ENCODE data around the gene PGLYRP3.
"Not testable (repeated sequence)": the region's sequence is repeated elsewhere in the genome, so short reads cannot be mapped to it uniquely, and the experiment has no call there.

Gene PGLYRP3

GRCh38 chr1:153348511-153349362, 36.0 kb upstream of the PGLYRP3 start, which contains the start of gene PGLYRP4:
TSS of gene PGLYRP4 (minus strand) at chr1:153348841. CDS start at chr1:153347932, 909 bp downstream.
- Histone ChIP-seq H3K4me3 (ENCODE audit: low read depth in 1 of 5, low read length in 5 of 5) (no peak within 1 kb of the TSS), H3K9ac (ENCODE audit: low read length in 5 of 5) (no peak within 1 kb of the TSS), H3K4me1 (ENCODE audit: control insufficient read depth in 5 of 5, insufficient read depth in 5 of 5, low read length in 5 of 5) (no peaks in the 10 kb centered on the region), H3K36me3 (ENCODE audit: control insufficient read depth in 5 of 5, insufficient read depth in 5 of 5, low read length in 5 of 5) (no peaks in the 10 kb centered on the region), H3K27ac (ENCODE audit: low read depth, low read length) (no peak within 1 kb of the TSS), H3K27me3 (ENCODE audit: control insufficient read depth in 5 of 5, insufficient read depth in 4 of 5, low read length in 5 of 5) (peaks cover 15 to 52% (median 28%) of the 10 kb centered on the region in 5 donors), H3K9me3 (ENCODE audit: control insufficient read depth in 5 of 5, low read length in 5 of 5) (no peaks in the 10 kb centered on the region)

DNA sequence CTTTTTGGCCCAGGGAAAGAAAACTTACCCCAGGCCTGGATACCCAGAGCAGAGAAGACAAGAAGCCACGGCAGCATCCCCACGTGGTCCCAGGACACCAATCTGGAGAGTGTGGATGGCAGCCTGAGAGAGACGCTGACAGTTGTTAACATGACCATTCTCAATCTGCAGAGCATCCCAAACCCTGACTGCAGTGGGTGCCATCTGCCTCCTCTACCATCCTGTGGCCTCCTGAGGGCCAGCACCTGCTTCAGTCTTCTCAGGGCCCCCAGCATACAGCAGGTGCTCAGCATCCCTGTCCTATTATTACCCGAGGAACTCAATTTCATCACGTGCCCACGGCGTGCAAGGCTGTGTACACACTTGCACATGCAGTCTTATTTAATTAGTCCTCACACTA, 35.1 kb upstream of the PGLYRP3 start:
- Histone ChIP-seq H3K36me3 (ENCODE audit: control insufficient read depth in 5 of 5, insufficient read depth in 5 of 5, low read length in 5 of 5) (no peaks in the 10 kb centered on the region), H3K27me3 (ENCODE audit: control insufficient read depth in 5 of 5, insufficient read depth in 4 of 5, low read length in 5 of 5) (peaks cover 15 to 52% (median 28%) of the 10 kb centered on the region in 5 donors), H3K4me1 (ENCODE audit: control insufficient read depth in 5 of 5, insufficient read depth in 5 of 5, low read length in 5 of 5) (no peaks in the 10 kb centered on the region), H3K9ac (ENCODE audit: low read length in 5 of 5) (no peak overlapping the region), H3K4me3 (ENCODE audit: low read depth in 1 of 5, low read length in 5 of 5) (no peak overlapping the region), H3K27ac (ENCODE audit: low read depth, low read length) (no peak overlapping the region), H3K9me3 (ENCODE audit: control insufficient read depth in 5 of 5, low read length in 5 of 5) (no peaks in the 10 kb centered on the region)

GRCh38 chr1:153347049-153347448, 34.3 kb upstream of the PGLYRP3 start:
- H3K4me1 ChIP-seq (ENCODE audit: control insufficient read depth in 5 of 5, insufficient read depth in 5 of 5, low read length in 5 of 5); H3K9ac ChIP-seq (ENCODE audit: low read length in 5 of 5); H3K9me3 ChIP-seq (ENCODE audit: control insufficient read depth in 5 of 5, low read length in 5 of 5); H3K27ac ChIP-seq (ENCODE audit: low read depth, low read length); H3K4me3 ChIP-seq (ENCODE audit: low read depth in 1 of 5, low read length in 5 of 5); H3K36me3 ChIP-seq (ENCODE audit: control insufficient read depth in 5 of 5, insufficient read depth in 5 of 5, low read length in 5 of 5): not testable (repeated sequence)
- peaks cover 15 to 52% (median 28%) of the 10 kb centered on the region in 5 donors for H3K27me3 ChIP-seq (ENCODE audit: control insufficient read depth in 5 of 5, insufficient read depth in 4 of 5, low read length in 5 of 5)

DNA sequence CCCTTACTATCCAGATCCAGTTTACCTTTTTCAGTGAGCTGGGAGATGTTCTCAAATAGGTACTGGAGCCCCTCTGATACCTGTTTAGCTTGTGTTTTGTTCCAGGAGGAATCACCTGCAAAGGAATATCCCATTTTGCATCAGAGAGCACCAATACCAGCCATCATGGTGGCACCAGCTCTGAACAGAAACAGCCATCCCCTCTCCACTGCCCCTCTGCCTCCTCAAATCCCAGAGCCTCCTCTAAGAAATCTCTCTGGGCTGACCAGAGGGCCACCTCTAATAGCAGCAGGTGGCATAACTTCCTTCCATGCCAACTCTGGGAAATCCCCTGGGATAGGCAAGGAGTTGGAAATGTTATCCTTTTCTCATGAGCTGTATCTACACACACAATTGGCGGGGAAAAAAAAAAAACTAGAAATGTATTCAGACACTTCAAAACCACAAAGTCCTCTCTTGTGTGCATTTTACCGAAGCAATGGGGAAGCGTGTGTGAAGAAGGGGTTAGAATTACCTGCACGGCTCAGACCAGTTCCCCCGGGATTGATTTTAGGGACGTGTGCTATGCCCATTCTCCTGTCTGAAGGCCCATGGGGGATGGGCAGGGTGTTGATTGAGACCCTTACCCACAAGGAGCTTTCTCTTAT, 33.4 kb upstream of the PGLYRP3 start:
- no peak overlapping the region for H3K9ac ChIP-seq (ENCODE audit: low read length in 5 of 5)
- H3K36me3 ChIP-seq (ENCODE audit: control insufficient read depth in 5 of 5, insufficient read depth in 5 of 5, low read length in 5 of 5), result no peaks in the 10 kb centered on the region
- H3K27ac ChIP-seq (ENCODE audit: low read depth, low read length), result no peak overlapping the region
- no peaks in the 10 kb centered on the region for H3K9me3 ChIP-seq (ENCODE audit: control insufficient read depth in 5 of 5, low read length in 5 of 5)
- H3K4me3 ChIP-seq (ENCODE audit: low read depth in 1 of 5, low read length in 5 of 5), result no peak overlapping the region
- no peaks in the 10 kb centered on the region for H3K4me1 ChIP-seq (ENCODE audit: control insufficient read depth in 5 of 5, insufficient read depth in 5 of 5, low read length in 5 of 5)
- H3K27me3 ChIP-seq (ENCODE audit: control insufficient read depth in 5 of 5, insufficient read depth in 4 of 5, low read length in 5 of 5), result peaks cover 15 to 46% (median 27%) of the 10 kb centered on the region in 5 donors

- no peak overlapping the region for H3K4me3 ChIP-seq (ENCODE audit: low read depth in 1 of 5, low read length in 5 of 5)
- no peak overlapping the region for H3K9ac ChIP-seq (ENCODE audit: low read length in 5 of 5)
- no peaks in the 10 kb centered on the region for H3K4me1 ChIP-seq (ENCODE audit: control insufficient read depth in 5 of 5, insufficient read depth in 5 of 5, low read length in 5 of 5)
- no peaks in the 10 kb centered on the region for H3K36me3 ChIP-seq (ENCODE audit: control insufficient read depth in 5 of 5, insufficient read depth in 5 of 5, low read length in 5 of 5)
- no peak overlapping the region for H3K27ac ChIP-seq (ENCODE audit: low read depth, low read length)
- peaks cover 15 to 46% (median 27%) of the 10 kb centered on the region in 5 donors for H3K27me3 ChIP-seq (ENCODE audit: control insufficient read depth in 5 of 5, insufficient read depth in 4 of 5, low read length in 5 of 5)
- no peaks in the 10 kb centered on the region for H3K9me3 ChIP-seq (ENCODE audit: control insufficient read depth in 5 of 5, low read length in 5 of 5)
Measured at GRCh38 chr1:153345187-153346076, 32.7 kb upstream of the PGLYRP3 start.

- H3K36me3 ChIP-seq (ENCODE audit: control insufficient read depth in 5 of 5, insufficient read depth in 5 of 5, low read length in 5 of 5), result no peaks in the 10 kb centered on the region
- H3K4me3 ChIP-seq (ENCODE audit: low read depth in 1 of 5, low read length in 5 of 5), result no peak overlapping the region
- H3K4me1 ChIP-seq (ENCODE audit: control insufficient read depth in 5 of 5, insufficient read depth in 5 of 5, low read length in 5 of 5), result no peaks in the 10 kb centered on the region
- H3K27me3 ChIP-seq (ENCODE audit: control insufficient read depth in 5 of 5, insufficient read depth in 4 of 5, low read length in 5 of 5), result peaks cover 15 to 41% (median 26%) of the 10 kb centered on the region in 5 donors
- H3K27ac ChIP-seq (ENCODE audit: low read depth, low read length), result no peak overlapping the region
- H3K9me3 ChIP-seq (ENCODE audit: control insufficient read depth in 5 of 5, low read length in 5 of 5), result no peaks in the 10 kb centered on the region
- no peak overlapping the region for H3K9ac ChIP-seq (ENCODE audit: low read length in 5 of 5)
Measured at GRCh38 chr1:153344718-153345025, 31.9 kb upstream of the PGLYRP3 start.

GRCh38 chr1:153343811-153344717, 31.3 kb upstream of the PGLYRP3 start:
- Histone ChIP-seq H3K27ac (ENCODE audit: low read depth, low read length) (no peak overlapping the region), H3K4me1 (ENCODE audit: control insufficient read depth in 5 of 5, insufficient read depth in 5 of 5, low read length in 5 of 5) (no peaks in the 10 kb centered on the region), H3K9ac (ENCODE audit: low read length in 5 of 5) (no peak overlapping the region), H3K36me3 (ENCODE audit: control insufficient read depth in 5 of 5, insufficient read depth in 5 of 5, low read length in 5 of 5) (no peaks in the 10 kb centered on the region), H3K9me3 (ENCODE audit: control insufficient read depth in 5 of 5, low read length in 5 of 5) (no peaks in the 10 kb centered on the region), H3K27me3 (ENCODE audit: control insufficient read depth in 5 of 5, insufficient read depth in 4 of 5, low read length in 5 of 5) (peaks cover 12 to 36% (median 21%) of the 10 kb centered on the region in 5 donors), H3K4me3 (ENCODE audit: low read depth in 1 of 5, low read length in 5 of 5) (no peak overlapping the region)

DNA sequence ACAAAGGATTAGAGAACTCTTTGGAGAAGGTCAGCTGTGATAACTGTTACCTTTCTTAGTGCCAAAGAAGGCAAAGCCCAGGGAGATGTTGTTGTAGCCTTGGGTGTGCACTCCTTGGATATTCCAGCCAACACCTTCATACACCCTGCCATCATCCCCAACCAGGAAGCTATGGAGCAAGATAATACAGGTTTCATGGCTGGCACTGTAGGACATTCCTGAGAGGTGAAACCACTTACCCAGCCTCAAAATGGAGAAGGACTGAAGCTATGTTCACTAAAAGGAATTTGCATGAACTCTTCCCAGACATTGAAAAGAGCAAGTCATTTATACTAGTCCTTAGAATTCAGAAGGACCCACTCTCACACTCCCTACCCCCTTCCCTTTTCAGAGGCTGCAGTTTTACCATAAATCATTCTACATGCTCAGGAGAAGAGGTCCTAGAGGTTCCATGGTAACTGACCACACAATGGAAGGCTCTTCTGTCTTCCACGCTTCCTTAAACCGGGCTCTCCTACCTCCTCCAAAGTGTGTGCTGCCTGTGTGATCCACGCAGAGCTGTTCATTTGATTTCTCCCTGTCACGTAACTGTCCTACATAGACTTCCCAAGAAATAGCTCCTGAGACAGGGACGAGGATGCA, 30.4 kb upstream of the PGLYRP3 start:
- H3K27ac ChIP-seq (ENCODE audit: low read depth, low read length), result no peak overlapping the region
- H3K27me3 ChIP-seq (ENCODE audit: control insufficient read depth in 5 of 5, insufficient read depth in 4 of 5, low read length in 5 of 5), result peaks cover 10 to 27% (median 18%) of the 10 kb centered on the region in 5 donors
- no peak overlapping the region for H3K9ac ChIP-seq (ENCODE audit: low read length in 5 of 5)
- H3K36me3 ChIP-seq (ENCODE audit: control insufficient read depth in 5 of 5, insufficient read depth in 5 of 5, low read length in 5 of 5), result no peaks in the 10 kb centered on the region
- H3K9me3 ChIP-seq (ENCODE audit: control insufficient read depth in 5 of 5, low read length in 5 of 5), result no peaks in the 10 kb centered on the region
- no peak overlapping the region for H3K4me3 ChIP-seq (ENCODE audit: low read depth in 1 of 5, low read length in 5 of 5)
- H3K4me1 ChIP-seq (ENCODE audit: control insufficient read depth in 5 of 5, insufficient read depth in 5 of 5, low read length in 5 of 5), result no peaks in the 10 kb centered on the region

DNA sequence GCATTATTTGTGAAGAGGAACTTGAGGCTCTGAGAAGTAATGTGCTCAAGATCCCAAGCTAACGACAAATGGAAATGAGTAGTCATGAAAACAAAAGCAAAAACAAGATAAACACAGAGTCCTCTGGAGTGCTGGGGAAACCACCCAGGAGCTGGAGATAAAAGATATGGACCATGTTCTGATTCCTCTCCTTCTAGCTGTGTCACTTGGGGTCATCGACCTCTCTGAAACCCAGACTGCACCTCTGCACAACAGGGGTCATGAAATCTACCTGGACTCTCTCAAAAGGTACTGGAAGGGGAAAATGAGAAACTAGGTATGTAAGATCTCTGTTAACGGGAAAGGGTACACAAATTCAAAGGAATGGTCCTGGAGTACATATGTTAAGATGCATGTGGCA, 29.4 kb upstream of the PGLYRP3 start:
- Histone ChIP-seq H3K4me3 (ENCODE audit: low read depth in 1 of 5, low read length in 5 of 5) (no peak overlapping the region), H3K36me3 (ENCODE audit: control insufficient read depth in 5 of 5, insufficient read depth in 5 of 5, low read length in 5 of 5) (no peaks in the 10 kb centered on the region), H3K9me3 (ENCODE audit: control insufficient read depth in 5 of 5, low read length in 5 of 5) (no peaks in the 10 kb centered on the region), H3K9ac (ENCODE audit: low read length in 5 of 5) (no peak overlapping the region), H3K27ac (ENCODE audit: low read depth, low read length) (no peak overlapping the region), H3K27me3 (ENCODE audit: control insufficient read depth in 5 of 5, insufficient read depth in 4 of 5, low read length in 5 of 5) (peaks cover 6 to 22% (median 14%) of the 10 kb centered on the region in 5 donors), H3K4me1 (ENCODE audit: control insufficient read depth in 5 of 5, insufficient read depth in 5 of 5, low read length in 5 of 5) (no peaks in the 10 kb centered on the region)
